Dedifferentiated amniotic fluid mesenchymal stem cell (primary cell): ENCODE measurements around the gene STX11.
A peak's percentile ranks its signal among the peaks of the same experiment; 100 is the strongest.

ENCODE experiments used
- DNase-seq: peaks from one replicate; pipeline ENCODE4 v3.0.0-alpha.2; 2016; ENCODE audit errors: extremely low spot score

Gene STX11

DNA sequence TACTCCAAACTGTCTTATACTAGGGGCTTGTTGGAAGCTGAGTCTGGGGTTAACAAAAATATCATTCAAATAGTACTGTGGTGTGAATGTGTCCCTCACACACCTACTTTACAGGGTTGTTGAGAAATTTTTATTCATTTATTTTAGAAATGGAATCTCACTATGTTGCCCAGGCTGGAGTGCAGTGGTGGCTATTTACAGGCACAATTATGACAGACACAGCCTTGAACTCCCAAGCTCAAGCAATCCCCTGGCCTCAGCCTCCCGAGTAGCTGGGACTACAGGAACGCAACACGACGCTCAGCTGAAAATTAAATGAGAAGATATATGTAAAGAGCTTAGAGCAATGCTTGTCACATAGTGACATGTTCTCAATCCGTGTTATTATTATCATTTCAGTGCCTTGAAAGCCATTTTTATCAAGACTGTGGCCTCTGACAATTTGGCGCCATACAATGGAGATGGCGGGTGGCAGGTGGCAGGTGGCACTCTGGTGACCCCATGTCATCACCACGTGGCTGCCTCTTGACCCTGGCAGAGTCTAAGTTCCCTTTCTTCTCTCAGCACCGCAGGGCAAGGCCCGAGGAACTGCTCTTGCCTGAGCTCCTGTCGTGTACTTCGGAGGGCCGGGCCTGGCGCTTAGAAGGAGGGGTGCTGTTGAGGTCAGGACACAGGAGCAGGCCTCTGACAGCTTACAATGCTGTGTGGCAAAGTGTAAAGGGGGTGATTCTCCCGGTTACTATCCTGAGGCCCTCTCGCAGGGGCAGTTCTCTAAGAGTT lies 64.5 kb downstream of the STX11 start:
- DNase-seq, result no peak

DNA sequence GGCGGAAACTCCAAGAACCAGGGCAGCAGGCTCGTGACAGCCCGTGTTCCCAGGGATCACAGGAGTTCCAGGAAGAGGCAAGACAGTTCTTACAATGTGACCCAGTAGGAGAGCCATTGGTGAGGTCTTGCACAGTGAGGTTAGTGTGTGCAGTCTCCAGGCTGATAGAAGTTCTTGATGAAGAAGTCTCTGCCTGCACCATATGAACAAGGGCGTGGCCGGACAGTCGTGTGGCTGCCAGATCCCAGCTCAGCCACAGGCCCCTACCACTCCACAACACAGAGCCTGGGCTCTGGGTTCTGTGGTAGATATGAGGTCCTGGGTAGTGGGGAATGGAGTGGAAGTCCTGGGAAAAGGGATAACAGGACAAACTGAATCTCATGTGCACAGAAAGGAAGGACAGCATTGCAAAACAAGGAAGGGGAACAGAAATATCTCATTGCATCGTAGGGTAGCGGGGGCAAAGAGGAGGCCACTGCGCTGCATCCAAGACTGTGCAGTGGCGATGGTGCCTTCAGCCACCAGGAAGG lies 65.2 kb downstream of the STX11 start:
- no peak for DNase-seq

GRCh38 chr6:144215932-144216667 lies 65.8 kb downstream of the STX11 start:
- peak; percentile 96 for DNase-seq

DNA sequence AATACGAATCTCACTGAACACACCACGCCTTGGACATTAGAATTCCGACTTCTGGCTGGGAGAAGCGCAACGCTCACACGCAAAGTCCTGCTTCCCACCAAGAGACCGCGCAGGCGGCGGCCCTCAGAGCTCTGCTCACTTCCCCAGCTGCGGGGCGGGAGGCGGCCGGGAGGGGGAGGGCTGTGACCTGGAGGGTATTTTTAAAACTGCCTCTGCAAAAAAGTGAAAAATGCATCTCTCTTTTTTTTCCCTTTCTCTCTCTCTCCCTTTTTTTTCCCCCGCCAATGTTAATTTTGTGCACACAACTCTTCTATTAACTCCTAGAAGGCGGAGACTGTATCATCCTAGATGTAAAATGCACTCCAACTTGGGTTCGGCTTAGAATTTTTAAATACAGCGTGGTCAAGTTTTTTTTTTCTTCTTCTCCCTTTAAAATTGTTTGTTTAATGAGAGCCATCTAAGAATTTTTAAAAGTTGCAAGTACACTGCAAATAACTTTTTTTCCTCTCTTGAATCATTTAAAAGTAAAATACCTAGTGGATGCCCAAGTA lies 66.4 kb downstream of the STX11 start:
- no peak for DNase-seq

- no peak for DNase-seq
These were observed 66.9 kb downstream of the STX11 start for GRCh38 chr6:144217264-144217663.

GRCh38 chr6:144217797-144218196 lies 67.5 kb downstream of the STX11 start:
- DNase-seq, result no peak

GRCh38 chr6:144219056-144219685 lies 68.9 kb downstream of the STX11 start:
- peak; percentile 59 for DNase-seq

DNA sequence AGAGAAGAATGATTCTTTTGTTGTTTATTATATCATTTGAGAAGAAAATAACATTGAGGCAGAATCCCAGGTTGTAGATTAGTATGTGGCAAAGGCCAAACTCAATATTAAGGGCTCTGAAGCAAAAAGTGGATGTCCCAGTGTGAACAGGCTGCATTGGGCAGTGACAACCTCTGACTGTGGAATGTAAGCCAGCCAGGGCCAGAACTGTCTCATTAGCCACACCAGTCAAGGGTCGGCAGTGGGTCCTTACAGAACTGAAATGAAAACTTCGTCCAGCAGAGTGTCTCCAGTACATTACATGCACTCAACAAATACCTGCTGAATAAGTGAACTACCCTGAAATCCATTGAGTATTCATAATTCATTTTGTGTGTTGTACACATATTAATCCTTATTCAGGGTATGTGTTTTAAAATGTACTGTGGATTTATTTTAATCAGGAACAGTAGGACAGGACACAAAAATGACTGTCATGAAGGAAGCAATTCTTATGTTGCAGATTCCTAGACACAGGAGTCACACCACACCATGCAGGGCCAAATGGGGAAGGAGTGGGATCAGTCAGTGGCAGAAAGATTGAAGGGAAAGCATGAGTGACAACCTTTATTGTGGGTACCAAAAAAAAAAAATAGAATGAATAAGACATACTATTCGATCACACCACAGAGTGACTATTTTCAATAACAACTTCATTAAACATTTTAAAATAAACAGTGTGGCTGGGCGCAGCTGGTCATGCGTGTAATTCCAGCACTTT lies 69.9 kb downstream of the STX11 start:
- DNase-seq, result no peak

GRCh38 chr6:144223686-144224085 lies 73.4 kb downstream of the STX11 start:
- no peak for DNase-seq

DNA sequence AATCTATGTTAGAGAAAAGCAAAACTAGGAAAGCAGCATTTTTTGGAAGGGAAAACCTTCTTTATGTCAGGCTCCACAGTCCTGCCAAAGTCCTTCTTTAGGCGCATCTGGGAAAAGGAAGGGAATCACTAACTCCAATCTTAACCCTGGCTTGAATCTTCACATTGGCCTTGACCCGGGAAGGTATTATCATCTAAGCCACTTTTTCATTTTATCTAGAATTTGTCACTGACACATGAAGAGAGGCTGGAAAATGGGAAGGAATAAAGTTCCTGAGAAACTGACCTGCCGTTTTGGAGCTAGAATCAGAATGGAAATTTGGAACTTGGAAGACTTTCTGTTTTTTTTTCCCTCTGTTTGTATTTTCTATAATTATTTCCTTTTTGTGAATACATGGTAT lies 81.4 kb downstream of the STX11 start:
- DNase-seq, result no peak

DNA sequence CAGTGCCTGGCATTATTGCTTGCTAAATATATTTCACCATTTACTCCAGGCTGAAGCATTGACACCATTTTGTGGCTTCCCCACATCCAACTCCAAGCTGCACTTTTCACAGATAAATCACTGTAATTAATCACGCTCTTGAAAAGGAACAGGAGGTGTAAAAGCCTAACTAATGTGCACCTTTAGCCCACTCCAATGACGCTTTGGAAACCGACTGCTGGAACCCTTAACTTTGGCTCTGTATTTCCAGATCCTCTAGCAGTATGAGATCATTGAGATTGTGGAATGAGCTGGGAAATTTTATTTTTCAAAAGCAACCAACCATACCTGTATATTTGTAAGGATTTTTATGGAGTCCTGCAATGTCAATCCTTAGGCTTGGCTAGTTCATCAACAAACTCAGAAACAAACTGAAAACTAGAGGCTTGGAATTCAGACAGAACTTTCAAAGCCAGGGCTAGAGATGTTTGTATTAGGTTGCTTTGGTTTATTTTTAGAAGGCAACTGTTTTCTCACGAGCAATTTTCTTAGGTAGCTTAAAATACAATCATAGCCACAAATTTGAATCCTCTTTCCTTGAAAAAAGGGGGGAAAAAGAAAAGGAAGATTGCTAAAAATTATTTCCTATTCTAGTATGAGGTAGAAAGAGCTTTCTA lies 82.0 kb downstream of the STX11 start:
- no peak for DNase-seq

DNA sequence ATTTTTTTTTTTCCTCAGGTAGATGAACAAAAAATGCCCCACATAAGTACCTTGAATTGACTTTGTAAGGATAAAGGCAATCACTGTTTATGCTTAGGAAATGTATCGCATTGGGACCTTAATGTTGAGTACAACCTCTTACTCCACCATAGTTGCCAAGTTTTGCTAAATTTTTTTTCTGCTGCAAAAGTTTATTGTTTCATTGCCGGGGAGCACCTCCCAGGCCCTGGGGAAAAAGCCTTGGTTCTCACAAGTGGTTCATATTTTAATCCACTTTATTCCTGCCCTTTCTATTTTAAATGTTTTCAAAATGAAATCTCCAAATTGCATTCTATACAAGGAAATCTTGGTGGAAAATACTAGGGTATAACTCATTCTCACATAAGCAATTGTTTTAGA lies 82.5 kb downstream of the STX11 start:
- no peak for DNase-seq

- DNase-seq, result no peak
These were observed 84.1 kb downstream of the STX11 start for GRCh38 chr6:144234399-144234798.

GRCh38 chr6:144234935-144235334 lies 84.6 kb downstream of the STX11 start:
- no peak for DNase-seq
